Colonic mucosa (tissue), 4 donors: ENCODE data around the gene SELENOW. TPM values are rescaled to one million over a fixed set of nuclear protein-coding genes. Genes with fewer than 3 reads are reported as not detected.

Experiments used
- DNase-seq: peaks from one replicate; pipeline ENCODE4 v3.0.0-alpha.2; 2020
- H3K27ac ChIP-seq: fragments of 200-600 bp; one replicate; pipeline ENCODE4 v1.8.0; 2021
- H3K27me3 ChIP-seq: fragments of 200-600 bp; one replicate; pipeline ENCODE4 v1.8.0; 2021
- H3K36me3 ChIP-seq: fragments of 200-600 bp; one replicate; pipeline ENCODE4 v1.8.0; 2021
- H3K4me1 ChIP-seq: fragments of 200-600 bp; one replicate; pipeline ENCODE4 v1.8.0; 2021; ENCODE audit warnings: mild to moderate bottlenecking
- H3K4me3 ChIP-seq: fragments of 200-600 bp; one replicate; pipeline ENCODE4 v1.8.0; 2021
- H3K9ac ChIP-seq, 2 donors: one replicate each; pipeline ENCODE4 v1.7.0; 2013; ENCODE audit warnings: control low read depth in 2 of 2, low read depth in 2 of 2, low read length in 2 of 2
- H3K9me3 ChIP-seq: fragments of 200-600 bp; one replicate; pipeline ENCODE4 v1.8.0; 2021
- intact Hi-C: fragments of 100-400 bp; cut with DNase I; formaldehyde crosslinking; loops from one replicate; pipeline ENCODE4 v1.14.1; 2022
- total RNA-seq, 2 donors: library from RNA; stranded (reverse); fragmentation: NEBNext Ultra II Directional in 1 of 2; extraction: Animal tissue kit (Norgen Biotek cat#: 25700) in 1 of 2; gene quantifications; one replicate each; pipeline ENCODE4 v1.2.1, GENCODE V29; 2021
- TF ChIP-seq, protein P1 (sequence below): fragments of 200-600 bp; IDR thresholded peaks from one replicate; pipeline ENCODE4 v1.8.0; 2022; ENCODE audit warnings: antibody characterized with exemption, mild to moderate bottlenecking
- donor health status: healthy.
- donor health status: DM: no; HTN: no; CAD: no.
- donor health status: DM: no; HTN: no; CAD: no.

SELENOW gene
- total RNA-seq, 2 donors from 2014 or later, result 280 to 519 TPM

DNA sequence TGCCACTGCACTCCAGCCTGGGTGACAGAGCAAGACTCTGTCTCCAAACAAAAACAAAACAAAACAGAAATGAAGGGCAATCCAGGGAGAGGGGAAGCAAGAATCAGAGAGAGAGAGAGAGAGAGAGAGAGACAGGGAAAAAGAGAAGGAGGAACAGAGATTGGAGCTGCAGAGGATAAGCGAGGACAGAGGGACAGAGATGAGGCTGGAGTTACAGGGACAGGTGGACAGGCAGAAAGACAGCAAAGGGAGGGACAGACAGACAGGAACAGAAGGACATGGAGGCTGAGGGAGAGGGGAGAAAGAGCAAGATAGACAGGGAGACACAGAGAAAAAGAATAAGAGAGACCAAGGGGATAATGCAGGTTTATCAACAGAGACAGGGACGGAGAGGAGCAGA is 41.9 kb downstream of the SELENOW start:
- H3K4me1 ChIP-seq, result no peaks in the 10 kb centered on the region
- H3K36me3 ChIP-seq, result no peaks in the 10 kb centered on the region
- H3K9ac ChIP-seq, result no peak overlapping the region
- H3K27ac ChIP-seq, result no peak overlapping the region
- H3K9me3 ChIP-seq, result no peaks in the 10 kb centered on the region
- no peak overlapping the region for H3K4me3 ChIP-seq
- DNase-seq, result no peak
- intact Hi-C loops, result no loop called here
- TF ChIP-seq, protein P1, sequence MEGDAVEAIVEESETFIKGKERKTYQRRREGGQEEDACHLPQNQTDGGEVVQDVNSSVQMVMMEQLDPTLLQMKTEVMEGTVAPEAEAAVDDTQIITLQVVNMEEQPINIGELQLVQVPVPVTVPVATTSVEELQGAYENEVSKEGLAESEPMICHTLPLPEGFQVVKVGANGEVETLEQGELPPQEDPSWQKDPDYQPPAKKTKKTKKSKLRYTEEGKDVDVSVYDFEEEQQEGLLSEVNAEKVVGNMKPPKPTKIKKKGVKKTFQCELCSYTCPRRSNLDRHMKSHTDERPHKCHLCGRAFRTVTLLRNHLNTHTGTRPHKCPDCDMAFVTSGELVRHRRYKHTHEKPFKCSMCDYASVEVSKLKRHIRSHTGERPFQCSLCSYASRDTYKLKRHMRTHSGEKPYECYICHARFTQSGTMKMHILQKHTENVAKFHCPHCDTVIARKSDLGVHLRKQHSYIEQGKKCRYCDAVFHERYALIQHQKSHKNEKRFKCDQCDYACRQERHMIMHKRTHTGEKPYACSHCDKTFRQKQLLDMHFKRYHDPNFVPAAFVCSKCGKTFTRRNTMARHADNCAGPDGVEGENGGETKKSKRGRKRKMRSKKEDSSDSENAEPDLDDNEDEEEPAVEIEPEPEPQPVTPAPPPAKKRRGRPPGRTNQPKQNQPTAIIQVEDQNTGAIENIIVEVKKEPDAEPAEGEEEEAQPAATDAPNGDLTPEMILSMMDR, result no peak
- H3K27me3 ChIP-seq, result no peaks in the 10 kb centered on the region

GRCh38 chr19:47821460-47822020 is 43.0 kb downstream of the SELENOW start, which contains the start of gene CRX:
CRX (plus strand) TSS chr19:47821937; CDS start chr19:47834444, 12,507 bp downstream.
- intact Hi-C loops, result no loop called here
- H3K4me1 ChIP-seq, result no peaks in the 10 kb centered on the region
- no peak within 1 kb of the TSS for H3K4me3 ChIP-seq
- no peaks in the 10 kb centered on the region for H3K36me3 ChIP-seq
- H3K9ac ChIP-seq, result no peak within 1 kb of the TSS
- TF ChIP-seq, protein P1, result no peak
- DNase-seq, result no peak
- H3K27ac ChIP-seq, result no peak within 1 kb of the TSS
- H3K9me3 ChIP-seq, result no peaks in the 10 kb centered on the region
- H3K27me3 ChIP-seq, result no peaks in the 10 kb centered on the region

DNA sequence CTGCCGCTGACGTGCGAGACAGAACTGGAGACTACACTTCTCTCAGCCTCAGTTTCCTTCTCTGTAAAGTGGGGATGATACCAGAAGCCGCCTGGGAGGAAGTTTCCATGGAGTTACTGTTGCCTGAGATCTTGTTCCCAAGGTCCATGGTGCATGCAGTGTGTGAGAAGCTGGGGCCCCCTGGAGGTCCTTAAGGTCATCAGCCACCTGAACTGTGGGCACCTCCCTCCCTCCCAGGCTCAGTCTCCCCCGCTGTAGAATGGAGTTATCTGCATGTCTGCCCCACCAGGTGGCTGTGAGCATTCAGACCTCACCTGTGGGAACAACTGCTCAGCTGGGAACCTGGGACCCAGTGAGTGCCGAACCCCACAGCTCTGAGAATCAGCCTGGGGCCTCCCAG is 45.9 kb downstream of the SELENOW start:
- no peaks in the 10 kb centered on the region for H3K27me3 ChIP-seq
- H3K9me3 ChIP-seq, result no peaks in the 10 kb centered on the region
- intact Hi-C loops, result no loop called here
- no peak for DNase-seq
- TF ChIP-seq, protein P1, result no peak
- no peak overlapping the region for H3K9ac ChIP-seq
- no peak overlapping the region for H3K27ac ChIP-seq
- H3K36me3 ChIP-seq, result no peaks in the 10 kb centered on the region
- H3K4me3 ChIP-seq, result no peak overlapping the region
- no peaks in the 10 kb centered on the region for H3K4me1 ChIP-seq

DNA sequence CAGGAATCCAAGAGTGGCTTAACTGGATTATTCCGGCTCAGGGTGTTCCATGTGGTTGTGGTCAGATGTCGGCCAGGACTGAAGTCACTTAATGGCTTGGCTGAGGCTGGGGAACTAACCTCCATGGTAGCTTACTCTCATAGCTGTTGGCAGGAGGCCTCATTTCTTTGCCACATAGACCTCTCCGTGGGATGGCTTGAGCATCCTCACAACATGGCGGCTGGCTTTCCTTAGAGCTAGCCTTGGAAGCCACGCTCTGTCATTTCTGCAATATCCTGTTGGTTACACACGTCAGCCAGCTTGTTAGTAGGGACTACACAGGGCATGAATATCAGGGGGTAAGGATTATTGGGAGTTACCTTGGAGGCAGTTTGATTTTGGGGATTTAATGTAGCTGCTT is 48.3 kb downstream of the SELENOW start:
- no peak overlapping the region for H3K9ac ChIP-seq
- no peak for DNase-seq
- H3K9me3 ChIP-seq, result no peaks in the 10 kb centered on the region
- H3K36me3 ChIP-seq, result no peaks in the 10 kb centered on the region
- H3K4me3 ChIP-seq, result no peak overlapping the region
- intact Hi-C loops, result no loop called here
- no peaks in the 10 kb centered on the region for H3K4me1 ChIP-seq
- no peak overlapping the region for H3K27ac ChIP-seq
- TF ChIP-seq, protein P1, result no peak
- H3K27me3 ChIP-seq, result no peaks in the 10 kb centered on the region

GRCh38 chr19:47832723-47833122 is 54.2 kb downstream of the SELENOW start:
- TF ChIP-seq, protein P1, result no peak
- Histone ChIP-seq H3K27ac (no peak overlapping the region), H3K4me3 (no peak overlapping the region), H3K4me1 (no peaks in the 10 kb centered on the region), H3K9ac (no peak overlapping the region), H3K27me3 (no peaks in the 10 kb centered on the region), H3K9me3 (no peaks in the 10 kb centered on the region), H3K36me3 (no peaks in the 10 kb centered on the region)
- DNase-seq, result no peak
- intact Hi-C loops, result no loop called here

Other genes with a start within 250 kb of the SELENOW start
- under 1 TPM; 0.10 to 0.21 TPM for gene ZNF541, start 205.6 kb upstream of the SELENOW start, total RNA-seq
- gene BICRA, start 169.6 kb upstream of the SELENOW start, total RNA-seq, result 10 to 100 TPM; 11.7 to 13.4 TPM
- gene EHD2, start 65.3 kb upstream of the SELENOW start, total RNA-seq, result 10 to 100 TPM; 10.9 to 33.7 TPM
- gene NOP53, start 33.2 kb upstream of the SELENOW start, total RNA-seq, result 100 to 1,000 TPM; 145 to 257 TPM
- gene TPRX1, start 25.8 kb downstream of the SELENOW start, total RNA-seq, result not detected
- not detected for gene CRX, start 43.2 kb downstream of the SELENOW start, total RNA-seq
- not detected for gene TPRX2, start 80.5 kb downstream of the SELENOW start, total RNA-seq
- gene SULT2A1, start 107.6 kb downstream of the SELENOW start, total RNA-seq, result 1 to 10 TPM in 1 of 2 donors, under 1 TPM in 1; 0.64 to 1.1 TPM
- not detected for gene BSPH1, start 213.5 kb downstream of the SELENOW start, total RNA-seq
- gene ELSPBP1, start 215.9 kb downstream of the SELENOW start, total RNA-seq, result not detected